HG03520 (cell line): ENCODE data around the gene PAX2.
"Not testable (repeated sequence)": the region's sequence is repeated elsewhere in the genome, so short reads cannot be mapped to it uniquely, and the experiment has no call there.

Source experiments
- ATAC-seq: cut with Tn5 transposase; IDR thresholded peaks from one replicate; pipeline ENCODE4 v1.9.1; 2021; ENCODE audit warnings: mild to moderate bottlenecking, moderate library complexity; ENCODE audit not compliant: unreplicated experiment

Gene PAX2

GRCh38 chr10:100744987-100745881, at the start of gene PAX2:
Gene PAX2 (plus strand): TSS chr10:100745582. CDS start chr10:100746261, 679 bp downstream.
- ATAC-seq: no peak

GRCh38 chr10:100696477-100696901, 48.9 kb upstream of the PAX2 start:
- ATAC-seq: no peak

- ATAC-seq: no peak
Measured at GRCh38 chr10:100697070-100697469, 48.3 kb upstream of the PAX2 start.

GRCh38 chr10:100697631-100698030, 47.8 kb upstream of the PAX2 start:
- ATAC-seq: no peak

- not testable (repeated sequence) for ATAC-seq
Measured at GRCh38 chr10:100701704-100702103, 43.7 kb upstream of the PAX2 start.

GRCh38 chr10:100705139-100705538, 40.2 kb upstream of the PAX2 start:
- ATAC-seq: no peak

GRCh38 chr10:100707261-100707848, 38.0 kb upstream of the PAX2 start:
- ATAC-seq: no peak

- no peak for ATAC-seq
Measured at GRCh38 chr10:100709146-100710082, 36.0 kb upstream of the PAX2 start.

GRCh38 chr10:100710151-100710871, 35.1 kb upstream of the PAX2 start:
- no peak for ATAC-seq

- ATAC-seq: no peak
Measured at GRCh38 chr10:100713049-100713858, 32.1 kb upstream of the PAX2 start.

- ATAC-seq: no peak
Measured at GRCh38 chr10:100713859-100714565, 31.4 kb upstream of the PAX2 start.

- no peak for ATAC-seq
Measured at GRCh38 chr10:100714566-100714950, 30.8 kb upstream of the PAX2 start.

GRCh38 chr10:100715101-100715444, 30.3 kb upstream of the PAX2 start:
- ATAC-seq: no peak

- ATAC-seq: no peak
Measured at GRCh38 chr10:100715445-100716385, 29.7 kb upstream of the PAX2 start.

GRCh38 chr10:100717166-100717565, 28.2 kb upstream of the PAX2 start:
- ATAC-seq: no peak

GRCh38 chr10:100718197-100718742, 27.1 kb upstream of the PAX2 start:
- no peak for ATAC-seq

GRCh38 chr10:100723180-100723579, 22.2 kb upstream of the PAX2 start:
- no peak for ATAC-seq
